IMR-90 (cell line): ENCODE data around the gene PTPN3. TPM values are rescaled to one million over a fixed set of nuclear protein-coding genes. Genes with fewer than 3 reads are reported as not detected.

Experiments
- ATAC-seq: fragments of 200-7000 bp; cut with Tn5 transposase; 2 replicates; pipeline ENCODE4 v1.9.1; 2020; ENCODE audit warnings: low read depth, mild to moderate bottlenecking, moderate library complexity
- BruUV-seq: library from RNA; stranded (reverse); fragments of 400-500 nt; replicated peaks from 2 replicates; lab custom pipeline; 2021; lab: Mats Ljungman, UMichigan
- CTCF ChIA-PET: fragments of 300-600 bp; formaldehyde crosslinking; extraction: SDS; loops from one replicate; lab custom pipeline; 2021; ENCODE audit warnings: antibody characterized with exemption; lab: Yijun Ruan, JAX
- POLR2A ChIA-PET: fragments of 300-600 bp; sonication (Branson Sonifier 250); formaldehyde crosslinking; loops from one replicate; lab custom pipeline; 2022; ENCODE audit warnings: antibody characterized with exemption; ENCODE audit not compliant: unreplicated experiment; lab: Charles Lee
- DNase-seq: peaks from one replicate; pipeline ENCODE4 v3.0.0; 2013
- H2AFZ ChIP-seq: replicated peaks from 2 replicates; pipeline ENCODE3; 2013; ENCODE audit warnings: low read length, mild to moderate bottlenecking; ENCODE audit not compliant: poor library complexity
- H2AK5ac ChIP-seq: 2 replicates; pipeline ENCODE4 v1.6.1; 2013; ENCODE audit warnings: low read depth, low read length, inconsistent platforms
- H2AK9ac ChIP-seq: replicated peaks from 2 replicates; pipeline ENCODE3; 2013; ENCODE audit warnings: mild to moderate bottlenecking, low read depth, low read length, moderate library complexity; ENCODE audit not compliant: poor library complexity
- H2BK120ac ChIP-seq: 2 replicates; pipeline ENCODE4 v1.6.1; 2013; ENCODE audit warnings: low read depth, low read length, inconsistent platforms
- H2BK15ac ChIP-seq: 3 replicates; pipeline ENCODE4 v1.6.1; 2013; ENCODE audit warnings: low read depth, low read length, inconsistent platforms
- H2BK20ac ChIP-seq: 2 replicates; pipeline ENCODE4 v1.6.1; 2013; ENCODE audit warnings: low read depth, mild to moderate bottlenecking, inconsistent platforms, low read length, moderate library complexity
- H2BK5ac ChIP-seq: 2 replicates; pipeline ENCODE4 v1.6.1; 2013; ENCODE audit warnings: mild to moderate bottlenecking, low read depth, low read length, inconsistent platforms; ENCODE audit not compliant: poor library complexity, severe bottlenecking
- H3K14ac ChIP-seq: replicated peaks from 2 replicates; pipeline ENCODE4 v1.6.1; 2013; ENCODE audit warnings: low read depth, low read length, inconsistent platforms
- H3K18ac ChIP-seq: 2 replicates; pipeline ENCODE4 v1.6.1; 2013; ENCODE audit warnings: low read depth, low read length, control low read depth
- H3K23ac ChIP-seq: 2 replicates; pipeline ENCODE4 v1.6.1; 2013; ENCODE audit warnings: low read depth, low read length, inconsistent platforms
- H3K27ac ChIP-seq: 2 replicates; pipeline ENCODE4 v1.5.1; 2013; ENCODE audit warnings: mild to moderate bottlenecking, control low read depth, low read length; ENCODE audit not compliant: insufficient read depth
- H3K27me3 ChIP-seq: 2 replicates; pipeline ENCODE4 v1.6.1; 2013; ENCODE audit warnings: low read length; ENCODE audit not compliant: control insufficient read depth, insufficient read depth
- H3K36me3 ChIP-seq: 2 replicates; pipeline ENCODE4 v1.6.1; 2013; ENCODE audit warnings: low read length, mixed read lengths; ENCODE audit not compliant: control insufficient read depth, insufficient read depth
- H3K4ac ChIP-seq: 2 replicates; pipeline ENCODE4 v1.6.1; 2013; ENCODE audit warnings: low read depth, low read length, inconsistent platforms
- H3K4me1 ChIP-seq: 2 replicates; pipeline ENCODE4 v1.6.1; 2013; ENCODE audit warnings: low read length, mixed read lengths; ENCODE audit not compliant: control insufficient read depth, insufficient read depth
- H3K4me2 ChIP-seq: 2 replicates; pipeline ENCODE4 v1.6.1; 2013; ENCODE audit warnings: low read depth, mild to moderate bottlenecking, control low read depth, low read length, moderate library complexity
- H3K4me3 ChIP-seq: 2 replicates; pipeline ENCODE4 v1.5.1; 2013; ENCODE audit warnings: low read depth, mild to moderate bottlenecking, control low read depth, low read length, moderate library complexity; ENCODE audit not compliant: insufficient read depth
- H3K56ac ChIP-seq: 2 replicates; pipeline ENCODE4 v1.6.1; 2013; ENCODE audit warnings: low read length, inconsistent platforms; ENCODE audit not compliant: insufficient read depth; ENCODE audit errors: extremely low read depth
- H3K79me1 ChIP-seq, 2 experiments: 2 replicates each; pipeline ENCODE4 v1.6.1; 2013; ENCODE audit warnings: low read length in 2 of 2, inconsistent platforms in 1 of 2, low read depth in 1 of 2
- H3K9ac ChIP-seq: 2 replicates; pipeline ENCODE4 v1.6.1; 2013; ENCODE audit warnings: low read depth, low read length, control low read depth
- H3K9me1 ChIP-seq: 2 replicates; pipeline ENCODE4 v1.6.1; 2013; ENCODE audit warnings: low read length, inconsistent platforms; ENCODE audit not compliant: insufficient read depth
- H3K9me3 ChIP-seq: 2 replicates; pipeline ENCODE4 v1.6.1; 2013; ENCODE audit warnings: low read length; ENCODE audit not compliant: control insufficient read depth, insufficient read depth
- H4K20me1 ChIP-seq: 2 replicates; pipeline ENCODE4 v1.6.1; 2013; ENCODE audit warnings: low read length, inconsistent platforms; ENCODE audit not compliant: insufficient read depth
- H4K5ac ChIP-seq: 2 replicates; pipeline ENCODE4 v1.6.1; 2013; ENCODE audit warnings: mild to moderate bottlenecking, low read depth, low read length, control low read depth
- H4K8ac ChIP-seq, 2 experiments: 2 replicates each; pipeline ENCODE4 v1.6.1; 2013; ENCODE audit warnings: low read depth in 2 of 2, low read length in 2 of 2, control low read depth in 1 of 2, inconsistent platforms in 1 of 2
- H4K91ac ChIP-seq: 2 replicates; pipeline ENCODE4 v1.6.1; 2013; ENCODE audit warnings: low read depth, low read length, inconsistent platforms; ENCODE audit not compliant: insufficient read depth
- BHLHE40 ChIP-seq: fragments of 150-350 bp; IDR thresholded peaks from 2 replicates; pipeline ENCODE4 v1.6.1; 2016; ENCODE audit warnings: mild to moderate bottlenecking, low read depth, low read length
- CEBPB ChIP-seq: IDR thresholded peaks from 2 replicates; pipeline ENCODE4 v1.6.1; 2012; ENCODE audit warnings: low read depth, low read length, improper control_type of control experiment
- CHD1 ChIP-seq: IDR thresholded peaks from 2 replicates; pipeline ENCODE4 v1.6.1; 2012; ENCODE audit warnings: low read depth, low read length, improper control_type of control experiment
- CTCF ChIP-seq: conservative IDR thresholded peaks from 2 replicates; pipeline ENCODE4 v1.5.1; 2012; ENCODE audit warnings: mild to moderate bottlenecking, low read depth, low read length, improper control_type of control experiment
- FOS ChIP-seq: fragments of 150-350 bp; IDR thresholded peaks from 2 replicates; pipeline ENCODE4 v1.6.1; 2016; ENCODE audit warnings: low read depth, low read length
- MAFK ChIP-seq: IDR thresholded peaks from 2 replicates; pipeline ENCODE4 v1.6.1; 2012; ENCODE audit warnings: low read depth, low read length, improper control_type of control experiment
- MAZ ChIP-seq: IDR thresholded peaks from 2 replicates; pipeline ENCODE4 v1.6.1; 2012; ENCODE audit warnings: low read depth, mild to moderate bottlenecking, low read length, improper control_type of control experiment, moderate library complexity, borderline replicate concordance
- MXI1 ChIP-seq: IDR thresholded peaks from 2 replicates; pipeline ENCODE4 v1.6.1; 2012; ENCODE audit warnings: low read depth, mild to moderate bottlenecking, low read length, moderate library complexity, borderline replicate concordance
- NFE2L2 ChIP-seq: fragments of 150-350 bp; IDR thresholded peaks from 2 replicates; pipeline ENCODE4 v1.6.1; 2016; ENCODE audit warnings: low read depth, mild to moderate bottlenecking, low read length
- POLR2A ChIP-seq: IDR thresholded peaks from 2 replicates; pipeline ENCODE4 v1.6.1; 2012; ENCODE audit warnings: mild to moderate bottlenecking, low read depth, low read length
- RAD21 ChIP-seq: IDR thresholded peaks from 2 replicates; pipeline ENCODE4 v1.6.1; 2012; ENCODE audit warnings: low read length, improper control_type of control experiment
- RCOR1 ChIP-seq: IDR thresholded peaks from 2 replicates; pipeline ENCODE4 v1.6.1; 2012; ENCODE audit warnings: mild to moderate bottlenecking, low read length, improper control_type of control experiment; ENCODE audit not compliant: insufficient replicate concordance
- RFX5 ChIP-seq: IDR thresholded peaks from 2 replicates; pipeline ENCODE4 v1.8.0; 2012; ENCODE audit warnings: low read depth, mild to moderate bottlenecking, low read length, moderate library complexity
- SMC3 ChIP-seq: fragments of 150-350 bp; IDR thresholded peaks from 2 replicates; pipeline ENCODE4 v1.6.1; 2016; ENCODE audit warnings: low read depth, mild to moderate bottlenecking, antibody characterized with exemption, low read length, moderate library complexity
- USF2 ChIP-seq: fragments of 150-350 bp; IDR thresholded peaks from 2 replicates; pipeline ENCODE4 v1.6.1; 2017; ENCODE audit warnings: mild to moderate bottlenecking, antibody characterized with exemption, low read length, low read depth
- WGBS, 2 experiments: methylation state at CpG; one replicate each; pipeline versions ENCODE4 v1.1.5 to v1.1.7; 2013; ENCODE audit warnings: missing lambda C conversion rate in 2 of 2; ENCODE audit not compliant: insufficient read length in 1 of 2; ENCODE audit errors: extremely low coverage in 2 of 2; 5-methylcytosine and 5-hydroxymethylcytosine counted together
- dilution Hi-C: fragments of 300-500 bp; cut with HindIII; formaldehyde crosslinking; loops from one replicate; pipeline ENCODE4 v1.14.3; 2018; ENCODE audit warnings: low sequenced_read_pairs; ENCODE audit not compliant: unreplicated experiment
- in situ Hi-C: fragments of 300-500 bp; cut with MboI; formaldehyde crosslinking; loops from 3 replicates; pipeline ENCODE4 v1.14.3; 2019; ENCODE audit warnings: low sequenced_read_pairs, inconsistent platforms, mixed read lengths
- intact Hi-C: fragments of 100-400 bp; cut with micrococcal nuclease; formaldehyde crosslinking; loops from 2 replicates; pipeline ENCODE4 v1.10.0; 2022
- polyA plus RNA-seq, 3 experiments: library from polyadenylated mRNA; depleted of rRNA; stranded (reverse); fragments of >200 nt; gene quantifications; 2 replicates each; pipeline ENCODE4 v1.2.3, GENCODE V29; 2012; ENCODE audit warnings: low replicate concordance in 1 of 3
- total RNA-seq: library from RNA; depleted of rRNA; stranded (reverse); fragments of >200 nt; gene quantifications from 2 replicates; pipeline ENCODE4 v1.2.3, GENCODE V29; 2012
- TF ChIP-seq, protein P1 (sequence below): fragments of 150-350 bp; IDR thresholded peaks from 2 replicates; pipeline ENCODE4 v1.6.1; 2016; ENCODE audit warnings: low read depth, mild to moderate bottlenecking, low read length, moderate library complexity, borderline replicate concordance

The PTPN3 gene
- total and polyA plus RNA-seq, 2 of the 4 experiments (the other 2 are of a cell fraction): 0.72 to 0.89 TPM

- dilution Hi-C loops: no loop called here
Observed at GRCh38 chr9:109444771-109445320, 53.3 kb downstream of the PTPN3 start.

More at GRCh38 chr9:109444771-109445320, 53.3 kb downstream of the PTPN3 start:
- H3K27me3 ChIP-seq: no peaks in the 10 kb centered on the region; the same call in none of the 2 replicates
- H4K20me1 ChIP-seq: no peaks in the 10 kb centered on the region
- no peak overlapping the region for H3K9ac ChIP-seq
- H3K4me2 ChIP-seq: no peak overlapping the region
- no peak overlapping the region for H3K56ac ChIP-seq
- ATAC-seq (peak; percentile 21; the same call in 1 of the 2 replicates), DNase-seq (no peak)
- CTCF ChIA-PET: no interaction called here
- no peak overlapping the region for H3K4me3 ChIP-seq
- no peak overlapping the region for H4K5ac ChIP-seq
- no peak overlapping the region for H3K4ac ChIP-seq
- H3K9me1 ChIP-seq: 0 out of 2 replicates have a peak, but pooled peaks cover 5% of the 10 kb centered on the region
- no peak overlapping the region for H2BK15ac ChIP-seq
- in situ Hi-C loops: loop anchor here (5.0 kb wide), 1 partner anchor 72 kb away; no protein-coding TSS in a partner anchor
- H3K36me3 ChIP-seq: no peaks in the 10 kb centered on the region
- TF ChIP-seq MAFK (no peak), MXI1 (no peak), CEBPB (no peak), RFX5 (no peak), RAD21 (no peak), SMC3 (no peak), MAZ (no peak), POLR2A (no peak), CHD1 (no peak), USF2 (no peak), FOS (no peak), BHLHE40 (no peak), CTCF (no peak), RCOR1 (no peak), NFE2L2 (no peak)
- TF ChIP-seq, protein P1, sequence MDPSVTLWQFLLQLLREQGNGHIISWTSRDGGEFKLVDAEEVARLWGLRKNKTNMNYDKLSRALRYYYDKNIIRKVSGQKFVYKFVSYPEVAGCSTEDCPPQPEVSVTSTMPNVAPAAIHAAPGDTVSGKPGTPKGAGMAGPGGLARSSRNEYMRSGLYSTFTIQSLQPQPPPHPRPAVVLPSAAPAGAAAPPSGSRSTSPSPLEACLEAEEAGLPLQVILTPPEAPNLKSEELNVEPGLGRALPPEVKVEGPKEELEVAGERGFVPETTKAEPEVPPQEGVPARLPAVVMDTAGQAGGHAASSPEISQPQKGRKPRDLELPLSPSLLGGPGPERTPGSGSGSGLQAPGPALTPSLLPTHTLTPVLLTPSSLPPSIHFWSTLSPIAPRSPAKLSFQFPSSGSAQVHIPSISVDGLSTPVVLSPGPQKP: no peak
- H2AK9ac ChIP-seq: no peak overlapping the region
- no peak overlapping the region for H2BK120ac ChIP-seq
- H3K79me1 ChIP-seq: no peaks in the 10 kb centered on the region
- BruUV-seq: no TSS peak
- WGBS, 2 experiments: no CpG with 5 or more reads among the region's 3 CpGs
- H2AFZ ChIP-seq: no peak overlapping the region
- peaks cover 8% of the 10 kb centered on the region; the same call in 1 of the 2 replicates for H3K4me1 ChIP-seq
- POLR2A ChIA-PET: no interaction called here
- H2BK5ac ChIP-seq: no peak overlapping the region
- H4K91ac ChIP-seq: no peak overlapping the region
- no peaks in the 10 kb centered on the region for H3K9me3 ChIP-seq
- intact Hi-C loops: loop anchor here (5.0 kb wide), 1 partner anchor 77 kb away; no protein-coding TSS in a partner anchor
- H3K27ac ChIP-seq: no peak overlapping the region
- H3K18ac ChIP-seq: no peak overlapping the region
- no peak overlapping the region for H3K23ac ChIP-seq
- H3K14ac ChIP-seq: no peak overlapping the region
- no peak overlapping the region for H2BK20ac ChIP-seq
- H4K8ac ChIP-seq: no peak overlapping the region
- H2AK5ac ChIP-seq: no peak overlapping the region
